HG02798 (cell line): ENCODE results near the gene ATP5F1C.

Experiments
- ATAC-seq: cut with Tn5 transposase; IDR thresholded peaks from one replicate; pipeline ENCODE4 v1.9.1; 2021; ENCODE audit warnings: mild to moderate bottlenecking; ENCODE audit not compliant: unreplicated experiment, poor library complexity

The ATP5F1C gene

DNA sequence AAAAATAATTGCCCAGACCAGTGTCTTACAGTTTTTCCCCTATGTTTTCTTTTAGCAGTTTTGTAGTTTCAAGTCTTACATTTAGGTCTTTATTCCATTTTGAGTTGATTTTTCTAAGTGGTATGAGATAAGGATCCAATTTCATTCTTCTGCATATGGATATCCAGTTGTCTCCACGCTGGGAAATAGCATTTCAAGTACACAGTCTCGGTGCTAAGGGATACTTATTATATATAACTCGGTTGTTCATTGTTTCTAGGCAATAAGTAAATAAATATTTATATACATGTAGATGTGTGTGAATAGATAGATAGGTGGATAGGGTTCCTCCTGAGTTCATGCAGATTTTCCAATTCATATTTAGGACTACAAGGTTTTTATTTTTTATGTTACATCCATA is 46.3 kb downstream of the ATP5F1C start:
- no peak for ATAC-seq

GRCh38 chr10:7836571-7836970 is 48.6 kb downstream of the ATP5F1C start:
- no peak for ATAC-seq

DNA sequence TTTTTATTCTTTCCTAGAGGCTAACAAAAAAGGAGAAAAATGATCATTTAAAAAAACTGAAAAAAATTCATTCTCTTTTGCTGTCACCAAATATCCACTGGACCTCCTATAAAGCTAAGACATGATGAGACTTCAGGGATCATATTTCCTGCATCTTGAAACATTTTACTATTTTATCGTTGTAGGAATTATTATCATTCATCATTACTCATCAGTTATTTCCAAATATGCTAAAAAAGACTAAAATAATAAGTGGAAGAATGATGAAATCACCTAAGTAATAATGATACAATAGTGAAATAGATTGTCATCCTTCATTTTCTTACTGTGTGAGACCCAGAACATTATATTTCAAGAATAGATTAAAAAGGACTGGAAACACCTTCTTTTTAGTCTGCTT is 58.6 kb downstream of the ATP5F1C start:
- no peak for ATAC-seq

GRCh38 chr10:7853226-7853842 is 65.4 kb downstream of the ATP5F1C start:
- no peak for ATAC-seq

GRCh38 chr10:7853890-7854289 is 65.9 kb downstream of the ATP5F1C start:
- no peak for ATAC-seq

GRCh38 chr10:7855205-7855604 is 67.2 kb downstream of the ATP5F1C start:
- ATAC-seq = no peak

GRCh38 chr10:7856678-7857077 is 68.7 kb downstream of the ATP5F1C start:
- ATAC-seq = no peak

DNA sequence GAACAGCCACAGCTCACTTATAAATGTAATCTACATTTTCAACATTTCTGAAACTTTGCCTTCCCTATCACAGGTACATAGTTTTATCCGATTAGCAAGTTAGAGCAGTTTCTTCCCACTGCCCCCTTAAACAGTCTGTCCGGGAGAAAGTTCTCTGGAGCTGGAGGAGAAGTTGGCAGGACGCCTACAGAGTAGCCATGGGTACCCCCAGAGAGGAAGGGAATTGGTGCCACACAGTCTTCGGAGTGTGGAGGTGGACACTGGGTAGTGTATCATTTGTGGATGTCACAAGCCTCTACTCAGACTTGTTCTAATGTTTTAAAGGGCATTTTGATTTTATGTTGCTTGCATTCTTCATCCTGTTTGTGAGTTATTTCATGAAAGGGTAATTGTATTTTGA is 69.3 kb downstream of the ATP5F1C start:
- no peak for ATAC-seq
